GM19023 (cell line): ENCODE data around the gene NUDT1.

Source experiments
- ATAC-seq: cut with Tn5 transposase; IDR thresholded peaks from one replicate; pipeline ENCODE4 v1.9.1; 2021; ENCODE audit warnings: mild to moderate bottlenecking, moderate library complexity; ENCODE audit not compliant: unreplicated experiment

The NUDT1 gene

DNA sequence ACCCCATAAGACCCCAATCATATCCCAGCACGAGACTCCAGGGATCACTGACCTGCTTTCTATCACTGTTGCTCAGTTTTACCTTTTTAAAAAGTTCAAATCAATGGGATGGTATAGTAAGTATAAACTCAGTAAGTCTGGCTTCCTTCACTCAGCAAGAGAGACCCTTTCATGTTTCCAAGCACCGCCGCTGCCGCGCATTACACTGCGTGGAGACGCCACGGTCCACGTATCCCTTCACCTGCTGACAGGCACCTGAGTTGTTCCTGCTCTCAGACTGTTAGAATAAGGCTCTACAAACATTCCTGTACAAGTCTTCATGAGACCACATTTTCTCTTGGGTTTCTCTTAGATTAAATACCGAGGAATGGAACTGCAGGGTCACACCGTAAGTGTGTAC lies 37.6 kb upstream of the NUDT1 start:
- ATAC-seq: no peak

- ATAC-seq: no peak
Measured at GRCh38 chr7:2205036-2205780, 36.8 kb upstream of the NUDT1 start.

GRCh38 chr7:2208712-2209111 lies 33.3 kb upstream of the NUDT1 start:
- no peak for ATAC-seq

DNA sequence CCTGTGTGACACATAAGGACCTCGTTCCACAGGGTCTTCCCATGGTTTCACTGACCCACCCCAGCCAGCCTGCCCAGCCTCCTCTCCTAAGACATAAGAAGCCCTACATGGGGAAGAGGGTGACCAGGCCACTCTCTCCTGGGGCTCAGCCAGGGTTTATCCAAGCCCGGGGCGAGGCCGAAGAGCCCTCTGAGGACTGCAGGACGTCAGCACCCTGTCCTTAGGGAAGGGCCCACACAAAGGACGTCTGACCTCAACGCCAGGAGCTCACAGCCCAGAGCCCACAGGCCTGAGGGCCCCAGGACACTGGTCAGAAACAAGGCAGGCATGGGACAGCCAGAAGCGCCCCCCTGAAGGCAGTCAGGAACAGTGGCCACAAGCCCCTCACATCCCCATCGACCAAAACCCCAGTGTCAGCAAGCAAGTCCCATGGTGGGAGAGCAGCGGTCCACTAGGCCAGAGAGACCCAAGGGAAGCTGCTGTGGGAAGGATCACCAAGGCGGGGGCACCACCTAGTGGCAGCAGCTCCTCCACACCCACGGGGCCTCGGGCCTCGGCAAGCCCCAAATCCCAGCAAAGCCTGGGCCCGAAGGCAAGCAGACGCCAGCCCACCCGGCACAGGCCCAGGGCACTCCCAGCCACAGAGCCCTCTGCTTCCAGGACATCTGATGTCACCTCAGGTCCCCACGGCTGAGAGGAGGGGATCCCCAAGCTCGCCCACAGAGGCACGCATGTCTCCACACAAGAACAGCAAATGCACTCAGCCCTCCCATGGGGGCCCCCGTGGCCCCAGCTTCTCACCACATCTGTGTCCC lies 32.7 kb upstream of the NUDT1 start:
- peak; percentile 76 for ATAC-seq

DNA sequence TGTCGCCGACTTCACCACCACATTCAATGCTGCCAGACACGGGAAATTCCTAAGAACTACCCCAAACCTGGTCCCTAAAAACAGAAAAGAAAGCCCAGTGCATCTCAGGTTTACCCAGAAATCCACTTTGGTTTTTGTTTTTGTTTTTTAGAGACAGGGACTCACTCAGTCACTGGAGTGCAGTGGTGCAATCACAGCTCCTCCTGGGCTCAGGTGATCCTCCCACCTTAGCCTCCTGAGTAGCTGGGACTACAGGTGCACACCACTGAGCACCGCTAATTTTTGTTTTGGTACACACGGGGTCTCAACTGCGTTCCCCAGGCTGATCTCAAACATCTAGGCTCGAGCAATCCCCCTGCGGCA lies 32.1 kb upstream of the NUDT1 start:
- ATAC-seq: peak; percentile 29

GRCh38 chr7:2210551-2211258 lies 31.3 kb upstream of the NUDT1 start:
- ATAC-seq: no peak

DNA sequence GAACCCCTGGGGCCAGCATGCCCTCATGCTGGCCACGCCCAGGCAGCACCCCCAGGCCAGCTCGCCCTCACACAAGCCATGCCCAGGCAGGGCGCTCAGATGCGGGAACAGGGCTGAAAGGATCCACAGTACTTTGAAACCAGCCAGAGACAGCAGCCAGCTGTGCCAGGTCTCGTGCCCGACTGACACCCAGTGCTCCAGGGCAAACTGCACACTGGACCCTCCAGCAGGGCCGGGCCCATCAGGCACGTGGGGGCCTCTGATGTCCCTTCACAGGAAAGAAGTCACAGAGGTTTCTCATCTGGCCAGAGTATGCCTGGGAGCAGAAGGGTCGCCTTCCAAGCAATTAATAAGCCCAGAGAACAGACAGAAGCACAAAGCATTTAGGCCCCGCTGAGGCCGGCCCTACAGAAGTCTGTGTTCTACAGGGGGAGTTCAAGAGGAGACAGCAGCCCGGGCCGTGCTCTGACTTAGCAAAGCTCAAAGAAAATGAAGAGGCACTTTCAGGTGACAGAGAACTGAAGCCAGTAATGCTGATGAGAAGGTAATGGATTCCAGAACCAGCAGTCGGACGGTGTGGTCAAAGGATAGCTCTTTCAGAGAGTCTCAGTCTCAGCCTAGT lies 30.7 kb upstream of the NUDT1 start:
- no peak for ATAC-seq

DNA sequence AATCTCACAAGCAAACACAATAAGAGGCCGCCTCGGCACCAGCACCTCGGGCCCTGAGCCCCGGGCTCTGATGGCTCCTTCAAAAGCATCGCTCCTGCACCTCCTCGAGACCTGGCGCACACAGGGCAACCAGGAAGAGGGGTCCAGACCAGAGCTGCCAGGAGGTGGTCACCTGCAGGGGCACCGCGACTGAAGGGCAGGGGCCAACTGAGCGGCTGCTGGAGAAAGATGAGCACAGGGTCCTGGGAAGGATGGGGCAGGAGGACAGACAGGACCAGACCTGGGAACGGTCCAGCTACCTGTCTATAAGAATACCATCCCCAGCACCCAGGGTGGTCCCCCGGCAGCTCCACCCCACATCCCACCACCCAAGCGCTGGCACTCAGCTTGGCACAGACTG lies 30.1 kb upstream of the NUDT1 start:
- ATAC-seq: no peak

- ATAC-seq: no peak
Measured at GRCh38 chr7:2212906-2213305, 29.1 kb upstream of the NUDT1 start.

GRCh38 chr7:2213551-2214215 lies 28.3 kb upstream of the NUDT1 start:
- no peak for ATAC-seq

GRCh38 chr7:2214636-2215035 lies 27.4 kb upstream of the NUDT1 start:
- ATAC-seq: no peak

GRCh38 chr7:2215851-2216250 lies 26.2 kb upstream of the NUDT1 start:
- no peak for ATAC-seq

GRCh38 chr7:2217206-2217605 lies 24.8 kb upstream of the NUDT1 start:
- ATAC-seq: no peak

DNA sequence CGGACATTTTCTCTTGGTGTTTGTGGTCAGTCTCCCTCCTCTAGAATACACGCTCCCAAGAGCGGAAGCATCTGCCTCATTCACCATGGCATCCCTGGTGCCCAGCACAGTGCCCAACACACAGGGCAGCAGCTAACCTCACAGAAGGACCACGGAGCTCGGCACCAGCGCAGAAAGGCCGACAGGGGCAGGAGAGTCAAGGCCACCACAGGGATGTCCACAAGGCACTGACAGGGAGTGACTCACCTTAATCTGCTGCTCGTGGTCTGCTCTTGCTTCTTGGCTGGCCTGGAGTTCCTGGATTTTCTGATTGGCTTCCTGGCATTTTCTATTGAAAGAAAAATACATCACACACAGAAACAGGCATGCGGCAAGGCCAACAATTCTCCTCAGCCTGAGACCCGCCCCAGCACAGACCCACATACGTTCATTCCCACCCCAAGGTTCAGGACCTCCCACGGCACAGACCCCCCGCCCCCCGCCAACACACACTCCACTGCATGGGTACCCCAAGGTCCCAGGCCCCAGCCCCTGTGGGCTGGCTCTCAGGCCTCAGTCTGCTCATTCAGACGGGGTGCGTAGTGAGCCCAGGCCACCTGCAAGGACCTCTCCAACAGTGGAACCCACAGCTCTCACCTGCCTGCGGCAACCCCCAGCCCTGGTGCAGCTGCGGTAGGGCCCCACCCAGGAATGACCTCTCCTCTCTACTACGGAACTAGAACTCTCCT lies 24.1 kb upstream of the NUDT1 start:
- no peak for ATAC-seq

DNA sequence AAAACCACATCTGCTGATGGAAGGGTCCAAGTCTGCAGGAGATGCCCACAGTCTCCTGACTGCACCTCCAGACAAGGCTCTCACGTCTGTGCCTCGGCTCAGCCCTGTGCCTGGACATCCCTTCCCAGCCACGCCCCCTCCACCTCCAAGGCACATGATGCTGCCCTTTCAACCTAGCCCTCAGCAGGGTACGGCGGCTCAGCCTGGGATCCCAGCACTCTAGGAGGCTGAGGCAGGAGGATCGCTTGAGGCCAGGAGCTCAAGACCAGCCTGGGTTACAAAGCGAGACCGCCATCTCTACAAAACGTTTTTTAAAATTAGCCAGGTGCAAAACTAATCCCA lies 23.6 kb upstream of the NUDT1 start:
- ATAC-seq: no peak

DNA sequence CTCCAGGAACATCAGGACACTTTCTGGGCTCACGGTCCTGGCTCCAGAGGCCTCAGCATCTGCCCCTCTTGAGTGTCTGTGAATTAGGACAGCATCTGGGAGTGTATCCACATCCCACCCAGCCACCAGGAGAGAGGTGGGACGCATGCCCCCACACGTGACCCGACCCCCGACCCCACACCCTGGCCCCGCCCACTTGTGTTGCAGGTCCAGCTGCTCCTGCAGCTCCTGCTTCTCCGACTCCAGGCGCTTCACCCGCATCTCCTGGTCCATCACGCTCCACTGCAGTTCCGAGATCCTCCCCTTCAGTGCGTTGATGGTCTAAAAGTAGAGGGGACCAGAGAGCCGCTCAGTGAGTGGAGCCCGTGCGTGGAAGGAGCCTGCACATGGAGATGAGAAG lies 22.9 kb upstream of the NUDT1 start:
- no peak for ATAC-seq

DNA sequence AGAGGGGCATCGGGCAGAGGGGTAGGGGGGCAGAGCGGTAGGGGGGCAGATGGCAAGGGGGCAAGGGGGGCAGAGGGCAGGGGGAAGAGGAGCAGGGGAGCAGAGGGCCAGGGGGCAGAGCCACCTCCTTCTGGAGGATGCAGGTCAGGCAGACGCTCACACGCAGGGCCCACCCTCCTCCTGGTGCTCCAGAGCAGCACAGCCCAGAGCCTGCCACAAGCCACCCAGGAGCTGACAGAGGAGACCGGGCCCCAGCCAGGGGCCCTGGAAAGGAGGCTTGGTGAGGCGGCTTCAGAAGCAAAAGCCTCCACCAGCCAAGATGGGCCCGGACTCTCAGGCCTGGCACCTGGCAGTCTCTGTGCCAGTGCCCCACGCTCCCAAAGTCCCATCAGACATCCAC lies 22.4 kb upstream of the NUDT1 start:
- ATAC-seq: no peak

DNA sequence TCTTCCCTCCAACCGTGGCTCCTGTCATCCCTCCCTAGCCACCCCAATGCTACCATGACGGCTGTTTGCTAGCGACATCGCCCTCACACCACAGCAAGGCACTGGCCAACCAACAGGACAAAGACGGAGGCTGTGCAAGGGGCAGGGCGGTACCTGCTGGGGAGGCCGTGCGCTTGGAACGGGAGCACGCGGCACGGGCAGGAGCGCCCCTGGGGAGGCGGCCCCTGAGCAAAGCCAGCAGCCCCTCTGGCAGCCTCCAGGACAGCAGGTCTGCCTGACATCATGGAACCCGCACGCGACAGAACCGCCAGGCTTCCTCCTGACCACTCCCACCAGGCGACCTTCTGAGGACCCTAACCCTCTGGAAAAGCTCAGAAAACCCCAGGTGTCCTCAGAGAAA lies 22.0 kb upstream of the NUDT1 start:
- no peak for ATAC-seq

GRCh38 chr7:2220506-2220905 lies 21.5 kb upstream of the NUDT1 start:
- no peak for ATAC-seq

- ATAC-seq: no peak
Measured at GRCh38 chr7:2220954-2221353, 21.1 kb upstream of the NUDT1 start.
